Retina (tissue), 1 donor: ENCODE data around the gene QDPR.

ENCODE experiments used
- DNase-seq: peaks from one replicate; pipeline ENCODE4 v3.0.0-alpha.2; 2016

QDPR gene

DNA sequence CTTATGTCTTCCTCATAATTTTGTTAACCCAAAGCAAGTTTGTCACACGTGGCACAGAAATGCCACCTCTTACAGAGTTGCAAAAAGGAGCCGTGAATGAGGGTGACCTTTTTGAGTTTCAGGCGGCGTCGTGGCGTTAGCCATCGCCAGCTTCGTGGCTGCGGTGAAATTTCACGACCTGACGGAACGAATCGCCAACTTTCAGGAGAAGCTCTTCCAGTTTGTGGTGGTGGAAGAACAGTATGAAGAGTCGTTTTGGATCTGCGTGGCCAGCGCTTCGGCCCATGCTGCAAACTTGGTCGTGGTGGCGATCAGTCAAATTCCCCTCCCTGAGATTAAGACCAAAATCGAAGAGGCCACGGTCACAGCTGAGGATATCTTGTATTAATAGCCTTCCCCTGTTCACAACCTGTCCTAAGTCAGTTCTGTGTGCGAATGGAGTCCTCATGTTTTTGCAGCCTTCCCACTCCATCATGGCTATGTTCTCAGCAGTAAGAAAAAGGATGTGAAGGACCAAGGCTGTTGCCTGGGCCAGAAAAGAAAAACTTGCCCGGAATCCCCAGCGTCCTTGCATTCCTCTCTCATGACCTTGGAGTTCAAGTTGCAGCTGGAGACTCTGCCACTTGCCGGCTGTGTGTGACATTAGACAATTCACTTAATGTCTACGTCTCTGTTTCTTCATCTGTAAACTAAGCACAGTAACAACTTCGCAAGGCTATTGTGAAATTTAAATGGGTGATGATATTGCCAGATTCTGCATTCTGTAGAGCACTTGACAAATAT is 15.0 kb upstream of the QDPR start:
- no peak for DNase-seq

GRCh38 chr4:17523662-17524061 is 11.8 kb upstream of the QDPR start:
- DNase-seq = no peak

DNA sequence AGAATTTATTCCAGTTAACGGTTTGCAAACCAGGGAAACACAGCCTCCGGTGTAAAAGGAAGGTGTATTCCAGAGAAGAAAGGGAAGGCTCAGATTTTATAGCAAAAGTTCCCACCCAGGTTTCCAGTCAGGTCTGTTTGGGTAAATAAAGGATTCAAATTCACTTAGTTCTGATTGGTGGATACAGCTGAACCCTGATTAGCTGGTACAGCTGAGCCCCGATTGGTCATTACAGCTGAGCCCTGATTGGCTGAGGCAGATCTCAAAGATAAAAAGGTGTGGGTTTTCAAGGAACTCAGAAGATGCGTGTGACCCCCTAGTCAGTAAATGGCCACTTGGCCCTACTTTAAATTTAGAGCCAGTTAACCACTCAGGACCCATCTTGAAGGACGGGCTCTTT is 9.7 kb upstream of the QDPR start:
- no peak for DNase-seq

DNA sequence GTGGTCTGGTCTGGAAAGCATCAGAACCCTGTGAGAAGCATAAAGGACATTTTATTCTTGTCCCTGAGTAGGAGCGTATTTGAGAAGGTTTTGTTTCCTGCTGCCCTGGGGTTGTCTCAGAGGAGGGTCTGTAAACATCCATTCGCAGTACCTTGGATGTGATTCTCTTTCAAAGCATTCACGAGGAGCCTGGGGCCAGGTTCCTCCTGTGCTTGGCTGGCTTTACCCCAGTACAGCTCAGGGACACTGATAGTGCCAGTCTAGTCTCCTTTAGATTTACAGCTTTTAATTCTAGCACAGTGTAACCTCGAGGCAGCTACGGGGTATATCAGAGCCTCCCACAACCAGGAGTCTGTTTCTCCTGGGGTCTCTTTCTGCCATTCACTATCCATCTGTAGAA is 5.8 kb upstream of the QDPR start:
- DNase-seq = no peak

DNA sequence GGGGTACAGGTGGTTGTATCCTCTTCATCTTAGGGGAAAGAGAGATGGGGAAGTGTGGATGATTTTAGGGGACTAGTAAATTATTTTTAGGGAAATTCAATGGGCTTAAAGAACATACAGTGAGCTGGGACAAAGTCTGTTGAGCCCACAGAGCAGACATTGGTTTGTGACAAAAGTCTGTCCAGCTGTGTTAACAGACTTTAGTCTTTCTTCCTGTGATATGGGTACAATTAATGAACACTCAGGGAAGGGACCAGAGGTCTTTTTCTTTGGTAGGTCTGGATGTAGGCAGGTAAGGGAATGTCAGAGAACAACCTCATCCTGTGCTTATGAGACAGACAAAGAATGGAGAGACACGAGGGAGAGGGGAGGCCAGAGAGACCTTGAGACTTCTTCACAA is 5.1 kb upstream of the QDPR start:
- DNase-seq = no peak

- DNase-seq = no peak
Observed at GRCh38 chr4:17515445-17516407, 3.8 kb upstream of the QDPR start.

GRCh38 chr4:17514865-17515264 is 3.0 kb upstream of the QDPR start, which contains the start of gene CLRN2:
Gene CLRN2, plus strand, starts transcription at chr4:17515165. Its CDS starts 102 bp downstream, at chr4:17515267.
- no peak for DNase-seq

DNA sequence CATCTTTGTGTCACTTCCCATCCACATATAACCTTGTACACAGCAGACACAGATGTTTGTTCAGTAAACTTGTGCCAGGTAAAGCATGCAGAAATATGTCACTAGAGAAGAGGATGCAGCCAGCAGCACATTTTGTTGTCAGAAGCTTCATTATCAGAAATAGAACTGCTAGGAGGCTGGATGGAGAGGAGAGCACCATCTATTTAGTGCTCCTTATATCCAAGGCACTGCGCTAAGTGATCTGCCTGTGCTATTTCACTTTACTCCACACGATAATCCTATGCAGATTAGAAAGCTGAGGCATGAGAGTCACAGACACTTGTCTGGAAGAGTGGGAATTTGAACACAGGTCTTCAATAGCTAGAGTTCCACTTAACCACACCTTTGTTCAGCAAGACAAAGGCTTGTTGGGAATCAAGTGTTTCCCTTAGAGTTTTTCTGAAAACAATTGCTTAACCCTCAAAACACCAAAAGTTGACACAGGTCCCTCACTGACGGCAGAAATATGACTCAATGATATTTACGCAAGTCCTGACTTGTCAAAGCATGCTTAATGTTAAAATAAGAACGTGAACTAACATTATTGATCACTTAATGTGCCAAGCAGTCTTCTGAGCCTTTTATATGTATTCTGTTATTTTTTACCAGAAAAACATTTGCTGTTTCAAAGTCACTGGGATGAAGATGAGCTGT is 1.2 kb upstream of the QDPR start:
- no peak for DNase-seq

DNA sequence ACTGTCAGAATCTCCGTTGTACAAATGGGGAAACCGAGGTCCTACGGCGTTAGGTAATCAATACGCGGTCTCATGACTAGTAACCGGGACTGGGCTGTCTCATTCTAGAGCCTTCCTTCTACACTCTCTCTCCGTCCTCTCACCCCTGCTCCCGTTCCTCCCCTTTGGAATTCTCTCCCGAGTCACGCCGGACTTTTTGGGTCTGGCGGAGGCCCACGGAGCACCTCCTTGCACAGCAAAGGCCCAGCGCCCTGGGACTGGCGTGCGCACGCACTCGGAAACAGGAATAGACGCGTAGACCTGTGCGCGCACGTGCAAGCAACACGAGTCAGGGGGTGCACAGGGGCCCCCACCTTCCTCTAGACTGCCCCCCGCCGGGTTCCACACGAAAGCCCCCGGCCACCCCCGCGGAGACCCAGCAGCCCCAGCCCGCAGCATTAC is 361 bp downstream of the QDPR start:
- DNase-seq = peak; percentile 74

DNA sequence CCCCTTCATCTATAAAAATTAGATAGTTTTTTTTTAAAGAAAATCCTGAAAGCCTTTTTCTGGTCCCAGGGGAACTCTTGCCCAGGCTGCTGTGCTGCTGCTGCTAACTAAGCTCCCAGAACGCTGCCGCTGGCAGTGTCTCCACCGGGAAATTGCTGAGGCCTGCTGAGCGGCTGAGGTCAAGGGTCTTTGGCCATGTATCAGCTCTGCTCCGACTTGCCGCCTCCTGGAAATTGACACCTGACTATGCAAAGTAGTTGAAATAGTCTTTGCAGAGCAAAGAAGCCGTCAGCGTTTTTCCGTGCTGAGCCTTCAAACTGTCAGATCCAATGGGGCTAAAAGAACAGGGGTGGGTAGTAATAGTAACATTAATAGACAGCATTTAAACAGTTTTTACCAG is 839 bp downstream of the QDPR start:
- DNase-seq = no peak

GRCh38 chr4:17510582-17510981 is 1.3 kb downstream of the QDPR start:
- no peak for DNase-seq

GRCh38 chr4:17504081-17504480 is 7.8 kb downstream of the QDPR start:
- DNase-seq = no peak

DNA sequence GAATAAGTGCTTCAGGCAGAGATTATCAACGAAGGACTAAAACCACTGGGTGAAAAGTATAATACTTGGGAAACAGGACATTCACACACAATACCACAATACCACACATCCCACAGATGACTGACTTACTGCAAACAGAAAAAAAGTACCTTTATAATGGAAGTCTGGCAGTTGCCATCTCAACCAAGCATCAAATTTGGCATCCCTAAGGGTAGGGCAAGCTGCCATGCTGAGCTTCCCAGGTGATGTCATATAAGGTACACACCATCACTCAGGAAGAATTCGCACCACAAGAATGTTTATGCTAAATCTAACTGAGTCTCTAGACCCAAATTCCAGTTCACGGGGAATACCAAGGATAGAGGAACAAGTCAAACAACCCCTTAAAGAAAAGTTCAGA is 9.1 kb downstream of the QDPR start:
- no peak for DNase-seq

GRCh38 chr4:17500574-17500973 is 11.3 kb downstream of the QDPR start:
- DNase-seq = no peak

GRCh38 chr4:17497890-17498523 is 13.9 kb downstream of the QDPR start:
- DNase-seq = no peak

- no peak for DNase-seq
Observed at GRCh38 chr4:17494258-17495190, 17.4 kb downstream of the QDPR start.

- DNase-seq = no peak
Observed at GRCh38 chr4:17493619-17494018, 18.3 kb downstream of the QDPR start.

DNA sequence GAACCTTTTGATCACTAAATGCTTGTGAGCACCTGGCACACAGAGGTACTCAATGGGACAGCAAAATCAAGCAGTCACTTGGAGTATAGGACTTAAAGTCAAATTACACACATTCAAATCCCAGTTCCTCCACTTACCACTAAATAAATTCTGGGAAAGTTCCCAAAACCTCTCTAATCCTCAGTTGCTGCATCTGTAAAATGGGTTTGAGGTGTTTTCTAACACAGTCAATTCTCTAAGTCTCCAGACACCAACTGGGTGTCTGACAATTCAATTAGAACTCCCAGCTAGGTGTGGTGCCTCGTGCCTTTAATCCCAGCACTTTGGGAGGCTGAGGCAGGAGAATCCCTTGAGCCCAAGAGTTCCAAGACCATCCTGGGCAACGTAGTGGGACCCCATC is 19.0 kb downstream of the QDPR start:
- DNase-seq = no peak

- no peak for DNase-seq
Observed at GRCh38 chr4:17492058-17492741, 19.7 kb downstream of the QDPR start.

DNA sequence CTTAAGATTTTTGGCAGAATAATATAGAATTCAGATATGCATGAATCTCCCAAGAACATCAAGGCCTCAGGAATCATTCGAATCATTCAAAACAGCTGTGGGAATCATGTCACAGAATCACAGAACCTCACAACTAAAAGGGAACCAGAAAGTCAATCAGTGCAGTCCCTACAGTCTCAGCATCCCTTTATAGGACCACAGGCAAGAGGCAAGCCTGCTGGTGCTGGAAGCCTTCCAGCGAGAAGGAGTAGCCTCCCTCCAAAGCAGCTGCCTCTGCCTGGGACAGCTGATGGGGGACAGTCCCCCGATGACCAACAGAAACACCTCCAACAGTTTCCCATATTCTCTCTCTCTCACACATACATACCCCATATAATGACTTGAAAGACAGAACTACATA is 20.7 kb downstream of the QDPR start:
- DNase-seq = no peak

- no peak for DNase-seq
Observed at GRCh38 chr4:17490575-17491059, 21.3 kb downstream of the QDPR start.
